ENCODE measurements around the gene KRT78.

The KRT78 gene

DNA sequence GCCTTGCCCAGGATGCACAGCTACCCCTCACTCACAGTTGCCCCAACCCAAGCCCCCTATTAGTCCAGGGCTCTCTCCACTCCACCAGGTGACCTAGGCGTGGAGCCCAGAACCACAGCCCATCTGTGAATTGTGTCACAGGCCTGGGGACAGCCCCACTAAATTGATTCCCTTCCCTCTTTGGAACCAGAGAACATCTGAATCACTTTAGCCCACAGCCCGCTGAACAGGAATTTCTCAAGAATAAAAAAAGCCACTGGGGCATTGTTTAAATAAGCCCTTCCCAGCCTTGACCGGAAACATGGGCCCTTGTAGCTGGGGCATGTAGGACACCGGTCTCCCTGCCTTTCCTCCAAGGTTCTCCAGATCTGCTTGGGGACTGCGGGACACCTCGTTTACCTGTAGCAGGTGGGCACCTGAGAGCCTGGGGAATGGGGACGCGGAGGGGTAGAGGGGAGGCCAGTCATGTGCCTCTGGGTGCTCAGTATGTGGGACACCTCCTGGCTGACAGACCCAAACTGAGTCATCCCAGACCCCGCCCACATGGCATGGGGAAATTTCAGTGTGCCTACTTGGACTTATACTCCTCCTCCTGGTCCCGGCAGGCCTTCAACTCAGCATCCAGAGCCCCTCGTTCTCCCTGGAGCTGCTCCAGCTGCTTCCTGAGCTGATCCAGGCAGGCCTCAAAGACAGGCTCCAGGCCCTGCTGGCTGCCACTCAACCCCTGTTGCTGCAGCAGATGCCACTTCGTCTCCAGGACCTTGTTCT is 1.3 kb downstream of the KRT78 start:
- DNase-seq (ENCODE audit: low read depth), result no peak
- no peak for TF ChIP-seq CTCF (conservative IDR thresholded peaks at IDR 0.05; ENCODE audit: low read depth, low read length)
- no peak overlapping the region for H3K4me3 ChIP-seq (ENCODE audit: low read depth, low read length)

GRCh38 chr12:52846356-52846970 is 2.3 kb downstream of the KRT78 start:
- no peak overlapping the region for H3K4me3 ChIP-seq (ENCODE audit: low read depth, low read length)
- no peak for TF ChIP-seq CTCF (conservative IDR thresholded peaks at IDR 0.05; ENCODE audit: low read depth, low read length)
- no peak for DNase-seq (ENCODE audit: low read depth)

- no peak for DNase-seq (ENCODE audit: low read depth)
- no peak overlapping the region for H3K4me3 ChIP-seq (ENCODE audit: low read depth, low read length)
- no peak for TF ChIP-seq CTCF (conservative IDR thresholded peaks at IDR 0.05; ENCODE audit: low read depth, low read length)
Measured at GRCh38 chr12:52845946-52846345, 2.8 kb downstream of the KRT78 start.

GRCh38 chr12:52844386-52844785 is 4.4 kb downstream of the KRT78 start:
- DNase-seq (ENCODE audit: low read depth), result no peak
- no peak for TF ChIP-seq CTCF (conservative IDR thresholded peaks at IDR 0.05; ENCODE audit: low read depth, low read length)
- no peak overlapping the region for H3K4me3 ChIP-seq (ENCODE audit: low read depth, low read length)

DNA sequence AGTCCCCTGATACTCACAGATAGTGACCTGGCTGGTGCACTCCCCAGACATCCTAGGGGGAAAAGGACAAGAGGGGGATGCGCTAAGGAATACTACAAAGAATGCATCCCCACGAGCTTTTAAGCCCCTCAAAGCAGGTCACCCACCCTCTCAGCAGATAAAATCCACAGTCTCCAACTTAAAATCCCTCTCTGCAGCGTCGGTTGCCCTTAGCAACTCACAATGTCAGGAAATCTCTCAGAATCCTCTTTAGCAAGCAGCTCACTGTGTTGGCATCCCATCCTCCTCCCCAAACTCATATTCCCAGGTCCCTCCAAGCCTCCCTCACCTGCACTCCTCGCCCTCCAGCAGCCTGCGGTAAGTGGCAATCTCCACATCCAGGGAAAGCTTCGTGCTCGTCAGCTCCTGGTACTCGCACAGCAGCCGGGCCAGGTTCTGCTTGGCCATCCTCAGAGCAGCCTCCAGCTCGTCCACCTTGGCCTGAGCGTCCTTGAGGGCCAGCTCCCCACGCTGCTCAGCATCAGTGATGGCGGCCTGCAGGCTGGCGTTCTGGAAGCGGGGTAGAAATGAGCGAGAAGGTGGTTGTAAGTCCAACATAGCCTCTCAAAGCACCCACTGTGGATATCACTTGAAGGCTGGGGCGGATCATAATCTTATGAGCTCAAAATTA is 9.2 kb downstream of the KRT78 start:
- H3K4me3 ChIP-seq (ENCODE audit: low read depth, low read length), result no peak overlapping the region
- no peak for TF ChIP-seq CTCF (conservative IDR thresholded peaks at IDR 0.05; ENCODE audit: low read depth, low read length)
- DNase-seq (ENCODE audit: low read depth), result no peak

- TF ChIP-seq CTCF (conservative IDR thresholded peaks at IDR 0.05; ENCODE audit: low read depth, low read length), result no peak
- no peak overlapping the region for H3K4me3 ChIP-seq (ENCODE audit: low read depth, low read length)
- DNase-seq (ENCODE audit: low read depth), result no peak
Measured at GRCh38 chr12:52838609-52839435, 10.0 kb downstream of the KRT78 start.
